ENCODE data around the gene TOM1.

TOM1 gene

DNA sequence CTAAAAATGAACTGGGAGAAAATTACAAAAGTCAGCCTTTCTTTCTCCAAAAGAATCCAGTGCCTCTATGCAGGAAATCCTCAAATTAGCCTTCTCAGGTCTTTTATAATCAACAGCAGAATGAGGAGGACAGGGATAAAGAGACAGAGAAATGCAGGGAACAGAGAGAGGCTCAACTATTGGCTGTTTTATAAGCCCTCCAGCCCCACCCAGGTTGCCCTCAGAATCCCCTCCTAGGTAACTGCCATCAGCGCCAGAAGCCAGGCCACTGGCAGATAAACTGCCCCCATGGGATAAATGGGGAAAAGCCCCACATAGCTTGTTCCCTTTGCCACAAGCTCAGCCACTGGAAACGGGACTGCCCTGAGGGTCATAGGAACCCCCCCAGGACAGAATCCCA, 70.3 kb downstream of the TOM1 start:
- no peak for DNase-seq (ENCODE audit: low read depth in 3 of 3)

DNA sequence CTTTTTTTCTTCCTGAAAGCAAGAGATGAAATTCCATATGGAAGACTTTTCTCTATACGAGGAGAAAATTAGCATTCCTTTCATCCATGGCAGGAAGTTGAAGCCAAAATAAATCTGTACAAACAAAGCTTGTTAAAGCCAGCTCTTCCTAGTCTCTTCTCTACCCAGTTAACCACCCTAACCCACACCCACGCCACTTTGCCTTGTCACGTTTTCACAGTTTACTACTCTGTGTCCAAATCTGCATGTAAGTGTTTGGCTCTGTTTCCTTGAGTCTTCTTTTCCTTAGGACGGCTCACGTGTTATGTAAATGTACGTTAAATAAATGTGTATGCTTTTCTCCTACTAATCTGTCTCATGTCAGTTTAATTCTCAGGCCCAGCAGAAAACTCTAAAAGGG, 74.1 kb downstream of the TOM1 start:
- DNase-seq (ENCODE audit: low read depth in 3 of 3): no peak

DNA sequence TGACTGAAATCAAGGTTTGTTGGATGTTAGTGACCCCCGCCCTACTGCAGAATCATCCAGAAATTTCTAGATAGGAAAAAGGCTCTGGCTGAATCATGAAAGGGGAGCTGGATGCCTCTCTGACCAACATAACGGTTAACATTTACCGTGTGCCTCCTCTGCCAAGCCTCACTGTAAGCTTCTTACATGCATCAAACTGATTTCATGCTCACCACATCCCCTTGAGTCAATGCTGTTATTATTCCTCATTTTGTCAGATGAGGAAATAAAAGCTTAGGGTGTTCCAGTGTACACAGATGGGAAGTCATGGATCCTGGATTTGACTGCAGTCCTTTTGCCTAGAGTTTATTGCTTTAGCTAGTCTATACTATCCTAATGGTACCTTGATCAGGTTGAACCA, 75.3 kb downstream of the TOM1 start:
- no peak for DNase-seq (ENCODE audit: low read depth in 3 of 3)

DNA sequence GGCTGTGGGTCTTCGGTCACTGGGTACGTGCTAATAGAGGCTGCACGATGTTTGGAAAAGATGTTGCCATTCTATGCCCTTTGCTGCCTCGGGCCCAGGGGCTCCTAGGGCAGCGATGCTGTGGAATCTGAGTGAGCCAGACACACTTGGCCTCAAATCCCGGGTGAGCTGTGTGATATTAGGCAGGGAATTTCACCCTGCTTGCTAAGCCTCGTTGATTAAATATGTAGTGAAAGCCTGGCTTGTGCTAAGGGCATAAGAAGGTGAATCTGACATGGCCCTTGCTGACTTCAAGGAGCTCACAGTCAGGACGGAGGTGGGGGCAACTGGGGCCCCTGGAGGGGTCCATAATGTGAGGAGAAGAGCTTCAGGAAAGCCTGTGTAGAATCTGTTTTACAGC, 75.8 kb downstream of the TOM1 start:
- DNase-seq (ENCODE audit: low read depth in 3 of 3): no peak

DNA sequence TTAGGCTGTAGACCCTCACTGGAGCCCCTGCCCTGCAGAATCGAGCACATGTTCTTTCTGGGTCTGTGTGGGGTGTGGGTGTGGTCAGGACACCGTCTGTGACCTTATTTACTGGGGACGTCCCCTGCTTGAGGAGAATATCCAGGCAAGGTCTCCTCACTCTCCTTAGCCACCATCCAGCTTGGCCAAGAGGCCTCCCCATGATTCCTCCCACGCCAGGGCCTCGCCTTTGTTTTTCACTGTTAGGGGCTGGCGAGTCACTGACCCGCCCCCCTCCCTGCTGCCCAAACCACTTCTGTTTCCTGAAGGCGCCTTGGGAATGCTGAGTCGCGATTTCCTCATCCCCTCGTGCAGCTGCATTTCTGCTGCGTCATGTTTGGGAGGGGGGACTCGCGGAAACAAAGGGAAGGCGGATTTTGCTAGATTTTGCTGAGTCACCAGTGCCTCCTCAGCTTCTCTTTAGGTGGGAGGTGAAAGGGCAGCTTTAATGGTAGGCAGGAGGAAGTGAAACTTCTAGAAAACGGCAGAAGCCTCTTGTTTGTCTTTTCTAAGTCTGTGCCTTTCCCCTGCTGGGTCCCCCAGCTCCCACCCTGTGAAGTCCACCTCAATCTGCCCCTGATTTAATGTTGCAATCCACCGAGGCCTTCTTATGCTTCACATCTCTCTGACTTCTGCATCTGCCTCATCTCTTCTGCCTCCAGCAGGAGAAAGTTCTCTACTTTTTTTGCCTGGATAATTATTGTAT, 77.2 kb downstream of the TOM1 start:
- peak in 1 of 3 experiments; percentile 31 for DNase-seq (ENCODE audit: low read depth in 3 of 3)

DNA sequence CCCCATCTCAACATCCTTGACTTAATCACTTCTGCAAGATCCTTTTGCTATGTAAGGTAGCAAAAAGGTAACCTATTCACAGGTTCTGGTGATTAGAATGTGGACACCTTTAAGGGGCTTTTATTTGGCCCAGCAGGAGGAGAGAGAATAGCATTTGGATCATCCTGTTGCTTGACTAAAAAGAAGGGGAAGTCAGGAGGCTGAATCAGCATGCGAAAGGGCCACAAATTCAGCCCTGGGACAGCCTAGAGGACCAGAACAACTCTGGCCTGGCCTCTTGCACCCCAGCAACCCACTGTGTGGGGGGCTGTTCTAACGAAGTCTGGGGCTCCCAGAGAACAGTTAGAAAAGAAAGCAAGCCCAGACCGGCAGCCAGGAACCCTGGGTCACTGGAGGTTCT, 78.0 kb downstream of the TOM1 start:
- no peak for DNase-seq (ENCODE audit: low read depth in 3 of 3)

DNA sequence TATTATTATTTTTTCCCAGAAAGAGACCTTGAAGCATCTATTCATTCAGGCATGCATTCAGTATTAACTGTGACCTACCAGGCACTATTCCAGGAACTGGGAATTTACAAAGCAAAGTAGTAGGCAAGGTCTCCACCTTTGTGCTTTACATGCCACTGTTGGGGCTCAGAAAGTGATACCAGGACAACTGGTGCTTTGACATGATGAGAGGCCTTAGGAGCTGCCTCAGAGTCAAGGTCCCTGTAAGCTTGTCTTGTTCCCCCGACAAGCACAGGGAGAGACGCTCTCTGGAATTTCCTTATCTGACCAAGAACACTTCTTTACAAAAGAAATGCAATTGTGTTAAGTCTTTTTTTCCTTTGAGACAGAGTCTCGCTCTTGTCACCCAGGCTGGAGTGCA, 78.9 kb downstream of the TOM1 start:
- DNase-seq (ENCODE audit: low read depth in 3 of 3): no peak

DNA sequence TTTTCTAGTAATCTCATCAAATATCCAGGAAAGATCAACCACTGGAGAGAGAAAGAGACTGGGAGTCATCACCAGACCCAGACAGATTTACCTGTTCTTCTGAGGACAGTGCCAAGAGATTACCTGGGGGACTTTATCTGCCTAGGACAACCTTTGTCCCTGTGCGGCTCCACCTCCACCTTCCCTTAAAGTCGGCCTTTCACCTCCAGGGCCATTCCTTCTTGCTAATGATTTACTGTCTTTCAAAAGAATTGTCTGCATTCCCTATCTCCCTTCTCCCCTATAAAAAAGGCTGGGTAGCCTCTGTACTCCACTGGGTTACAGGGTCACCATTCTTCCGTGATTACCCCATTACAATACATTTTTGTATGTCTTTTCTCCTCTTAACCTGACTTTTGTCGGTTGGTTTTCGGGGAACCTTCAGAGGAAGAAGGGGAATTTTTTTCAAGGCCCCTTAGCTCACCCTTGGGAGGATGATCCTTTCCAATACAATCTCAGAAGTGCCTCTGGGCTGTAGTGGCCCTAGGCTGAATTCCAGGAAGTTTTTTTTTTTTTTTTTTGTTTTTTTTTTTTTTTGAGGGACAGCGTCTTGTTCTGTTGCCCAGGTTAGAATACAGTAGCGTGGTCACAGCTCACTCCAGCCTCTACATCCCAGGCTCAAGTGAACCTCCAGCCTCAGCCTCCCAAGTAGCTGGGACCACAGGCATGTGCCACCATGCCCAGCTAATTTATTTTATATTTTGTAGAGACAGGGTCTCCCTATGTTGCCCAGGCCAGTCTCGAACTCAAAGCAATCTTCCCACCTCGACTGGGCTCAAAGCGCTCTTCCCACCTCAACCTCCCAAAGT, 79.7 kb downstream of the TOM1 start:
- DNase-seq (ENCODE audit: low read depth in 3 of 3): no peak

DNA sequence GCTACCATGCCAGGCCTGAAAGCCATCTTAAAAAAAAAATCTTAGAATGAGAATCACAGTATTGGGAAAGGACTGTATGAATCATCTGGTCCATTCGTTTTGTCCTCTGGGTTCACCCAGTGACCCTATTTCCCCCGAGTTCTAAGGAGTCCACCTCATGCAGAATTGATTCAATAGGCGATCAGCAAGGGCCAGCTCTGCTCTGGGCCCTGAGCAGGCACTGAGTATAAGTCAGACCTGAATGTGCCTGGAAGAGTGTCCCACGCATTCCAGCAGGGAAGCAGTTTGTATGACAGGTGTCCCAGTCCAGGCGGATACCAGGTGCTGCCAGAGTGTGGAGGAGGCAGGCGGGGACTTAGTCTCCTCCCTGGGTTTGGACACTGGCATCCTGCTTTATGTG, 80.3 kb downstream of the TOM1 start:
- no peak for DNase-seq (ENCODE audit: low read depth in 3 of 3)

DNA sequence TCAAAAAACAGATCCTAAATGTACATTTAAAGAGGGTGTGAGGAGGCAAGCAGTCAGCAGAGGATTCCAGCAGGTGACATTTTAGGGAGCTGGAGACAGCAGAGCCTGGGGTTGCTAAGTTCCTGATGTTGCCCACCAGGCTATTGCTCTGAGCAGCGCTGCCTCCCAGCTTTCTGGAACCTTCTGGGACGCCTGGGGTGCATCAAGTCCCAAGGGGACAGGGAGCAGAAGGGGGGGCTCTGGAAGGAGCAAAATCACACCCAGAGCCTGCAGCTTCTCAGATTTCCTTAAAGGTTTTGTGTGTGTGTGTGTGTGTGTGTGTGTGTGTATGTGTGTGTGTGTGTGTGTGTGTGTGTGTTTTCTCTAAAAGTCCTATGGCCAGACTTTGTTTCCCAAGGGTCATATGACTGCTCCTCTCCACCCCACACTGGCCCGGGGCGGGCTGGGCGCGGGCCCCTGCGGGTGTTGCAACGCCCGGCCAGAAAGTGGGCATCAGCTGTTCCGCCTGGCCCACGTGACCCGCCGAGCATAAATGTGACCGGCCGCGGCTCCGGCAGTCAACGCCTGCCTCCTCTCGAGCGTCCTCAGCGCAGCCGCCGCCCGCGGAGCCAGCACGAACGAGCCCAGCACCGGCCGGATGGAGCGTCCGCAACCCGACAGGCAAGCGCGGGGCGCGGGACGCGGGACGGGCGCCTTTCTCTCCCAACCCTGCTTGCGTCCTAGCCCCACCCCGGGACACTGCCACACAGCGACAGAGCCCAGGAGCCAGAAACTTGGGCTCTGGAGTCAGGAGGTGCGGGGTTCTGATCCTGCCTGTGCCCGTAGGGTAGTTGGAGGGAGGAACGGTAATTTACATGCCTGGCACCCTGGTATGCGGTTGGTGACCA, 81.1 kb downstream of the TOM1 start, which contains the start of gene HMOX1:
TSS of gene HMOX1 (plus strand) at position 560 of the 887 bp plus-strand sequence. CDS start at position 638, 78 bp downstream.
- DNase-seq (ENCODE audit: low read depth in 3 of 3): peak in 2 of 3 experiments; percentile 16 to 44

DNA sequence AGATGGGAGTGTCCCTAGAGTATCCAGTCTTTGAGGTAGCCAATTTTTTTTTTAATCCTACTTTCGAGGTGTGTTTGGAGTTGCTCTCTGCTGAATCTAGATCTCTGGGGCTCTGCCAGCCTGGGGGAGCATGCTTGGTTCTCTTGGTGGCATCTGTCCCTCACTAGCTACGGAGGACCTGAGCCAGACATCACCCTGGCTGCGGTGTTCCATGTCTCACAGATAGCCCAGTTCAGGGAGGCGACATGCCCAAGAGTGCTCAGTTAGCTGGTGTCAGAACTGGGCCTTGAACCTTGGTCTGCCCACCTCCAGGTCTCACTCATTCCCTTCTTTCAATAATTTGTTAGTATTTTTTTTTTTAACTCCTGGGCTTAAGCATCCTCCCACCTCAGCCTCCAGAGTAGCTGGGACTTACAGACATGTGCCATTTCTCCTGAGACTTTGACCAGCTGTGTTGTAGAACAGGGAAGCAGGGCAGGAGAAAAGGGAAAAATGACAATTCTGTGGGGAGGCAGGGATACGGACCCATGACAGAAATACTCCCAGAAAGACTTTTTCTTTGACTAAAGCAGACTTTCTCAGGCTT, 81.8 kb downstream of the TOM1 start:
- no peak for DNase-seq (ENCODE audit: low read depth in 3 of 3)

DNA sequence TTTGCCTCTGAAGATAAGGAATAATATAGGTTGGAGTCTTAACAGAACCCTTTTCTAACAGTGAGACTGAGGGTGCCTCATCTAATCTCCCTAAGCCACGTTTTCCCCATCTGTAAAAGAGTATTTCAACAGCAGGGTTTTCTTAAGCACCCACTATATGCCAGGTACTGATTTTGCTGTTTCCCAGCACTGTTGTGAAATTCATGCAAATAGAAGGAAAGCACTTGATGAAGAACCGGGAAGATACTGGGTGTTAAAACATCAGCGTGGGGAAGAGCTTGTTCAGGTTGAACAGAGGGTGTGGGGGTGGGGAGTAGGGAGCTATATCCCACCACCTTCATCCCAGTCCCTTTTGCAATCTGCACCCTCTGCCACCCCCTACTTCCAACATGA, 84.0 kb downstream of the TOM1 start:
- DNase-seq (ENCODE audit: low read depth in 3 of 3): no peak

DNA sequence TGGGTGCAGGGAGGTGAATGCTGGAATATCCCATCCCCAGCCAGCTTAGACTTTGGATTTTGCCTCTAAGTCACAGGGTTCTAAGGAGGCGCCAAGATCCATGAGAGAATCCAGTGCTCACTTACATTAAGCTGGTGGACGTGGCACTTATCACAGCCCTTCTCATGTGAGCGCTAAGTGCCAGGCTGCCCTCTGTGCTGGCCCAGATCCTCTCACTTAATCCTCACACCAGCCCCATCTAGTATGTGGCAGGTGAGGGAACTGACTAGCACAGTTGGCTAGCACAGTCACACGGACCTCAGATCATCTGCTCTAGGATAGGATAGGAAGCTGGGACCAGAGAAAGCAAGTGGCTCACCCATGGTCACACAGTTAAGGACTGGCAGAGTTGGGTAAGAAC, 84.8 kb downstream of the TOM1 start:
- no peak for DNase-seq (ENCODE audit: low read depth in 3 of 3)

DNA sequence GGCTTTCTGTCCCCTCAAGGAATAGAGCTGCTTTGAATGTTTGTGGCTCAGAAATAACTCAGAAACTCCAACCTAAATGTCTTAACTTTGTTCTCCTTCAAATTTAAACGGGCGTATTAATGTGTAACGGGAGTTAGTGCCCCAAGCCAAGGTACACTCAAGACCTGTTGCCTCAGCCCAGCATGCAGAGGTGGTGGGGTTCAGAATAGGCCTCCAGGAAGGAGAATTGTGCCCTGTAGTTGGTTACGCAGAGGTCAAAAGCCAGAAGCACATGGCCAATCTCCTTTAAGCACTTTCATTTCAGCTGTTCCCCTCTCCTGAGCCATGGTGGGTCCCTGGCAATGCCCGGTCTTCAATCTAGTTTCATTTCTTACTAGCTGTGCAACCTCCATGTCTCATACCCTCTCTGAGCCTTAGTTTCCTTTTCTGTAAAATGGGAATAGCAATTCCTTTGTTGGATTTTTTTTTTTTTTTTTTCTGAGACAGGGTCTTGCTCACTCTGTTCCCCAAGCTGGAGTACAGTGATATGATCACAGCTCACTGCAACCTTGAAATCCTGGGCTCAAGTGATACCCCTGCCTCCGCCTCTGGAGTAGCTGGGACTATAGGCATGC, 85.4 kb downstream of the TOM1 start:
- no peak for DNase-seq (ENCODE audit: low read depth in 3 of 3)

DNA sequence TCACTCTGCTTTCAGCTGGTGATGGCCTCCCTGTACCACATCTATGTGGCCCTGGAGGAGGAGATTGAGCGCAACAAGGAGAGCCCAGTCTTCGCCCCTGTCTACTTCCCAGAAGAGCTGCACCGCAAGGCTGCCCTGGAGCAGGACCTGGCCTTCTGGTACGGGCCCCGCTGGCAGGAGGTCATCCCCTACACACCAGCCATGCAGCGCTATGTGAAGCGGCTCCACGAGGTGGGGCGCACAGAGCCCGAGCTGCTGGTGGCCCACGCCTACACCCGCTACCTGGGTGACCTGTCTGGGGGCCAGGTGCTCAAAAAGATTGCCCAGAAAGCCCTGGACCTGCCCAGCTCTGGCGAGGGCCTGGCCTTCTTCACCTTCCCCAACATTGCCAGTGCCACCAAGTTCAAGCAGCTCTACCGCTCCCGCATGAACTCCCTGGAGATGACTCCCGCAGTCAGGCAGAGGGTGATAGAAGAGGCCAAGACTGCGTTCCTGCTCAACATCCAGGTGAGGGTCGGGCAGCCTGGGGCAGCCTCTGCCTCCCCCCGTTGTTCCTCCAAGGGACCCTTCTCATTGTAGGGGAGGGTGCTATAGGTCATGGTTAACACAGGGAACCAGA, 87.1 kb downstream of the TOM1 start:
- no peak for DNase-seq (ENCODE audit: low read depth in 3 of 3)

DNA sequence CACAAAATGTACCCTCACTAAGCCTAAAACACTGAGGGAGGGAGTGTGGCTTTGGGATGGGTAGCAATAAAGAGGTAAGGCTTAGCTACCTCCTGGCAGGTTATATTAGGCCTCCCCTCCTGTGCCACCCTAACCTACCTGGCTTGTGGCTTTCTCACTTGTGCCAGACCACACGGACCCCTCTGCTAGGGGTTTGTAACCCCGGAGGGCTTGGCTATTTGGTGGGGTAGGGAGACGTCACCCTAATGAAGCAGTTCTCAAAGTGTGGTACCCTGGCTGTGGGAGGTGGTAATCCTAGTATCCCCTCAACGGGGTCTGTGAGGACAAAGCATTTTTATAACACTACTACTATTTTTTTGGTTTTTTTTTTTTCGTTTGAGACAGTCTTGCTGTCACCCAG, 91.2 kb downstream of the TOM1 start:
- DNase-seq (ENCODE audit: low read depth in 3 of 3): no peak

DNA sequence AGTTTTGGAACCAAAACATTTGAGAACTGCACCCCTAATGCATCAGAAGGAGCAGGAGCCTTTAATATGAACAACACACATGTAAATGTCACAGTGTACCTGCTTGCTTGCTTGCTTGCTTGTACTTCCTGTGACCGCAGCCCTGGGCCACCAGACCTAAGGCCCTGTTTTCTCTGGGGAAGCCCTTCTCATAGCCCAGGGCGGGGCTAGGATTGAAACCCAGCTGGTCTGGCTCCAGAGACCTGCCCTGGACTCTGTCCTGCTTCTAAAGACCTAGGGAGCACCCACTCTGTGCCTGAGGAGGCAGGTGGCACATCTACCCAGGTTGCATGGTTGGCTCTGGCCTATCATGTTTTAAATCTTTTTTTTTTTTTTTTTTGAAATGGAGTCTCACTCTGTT, 92.7 kb downstream of the TOM1 start:
- DNase-seq (ENCODE audit: low read depth in 3 of 3): no peak

DNA sequence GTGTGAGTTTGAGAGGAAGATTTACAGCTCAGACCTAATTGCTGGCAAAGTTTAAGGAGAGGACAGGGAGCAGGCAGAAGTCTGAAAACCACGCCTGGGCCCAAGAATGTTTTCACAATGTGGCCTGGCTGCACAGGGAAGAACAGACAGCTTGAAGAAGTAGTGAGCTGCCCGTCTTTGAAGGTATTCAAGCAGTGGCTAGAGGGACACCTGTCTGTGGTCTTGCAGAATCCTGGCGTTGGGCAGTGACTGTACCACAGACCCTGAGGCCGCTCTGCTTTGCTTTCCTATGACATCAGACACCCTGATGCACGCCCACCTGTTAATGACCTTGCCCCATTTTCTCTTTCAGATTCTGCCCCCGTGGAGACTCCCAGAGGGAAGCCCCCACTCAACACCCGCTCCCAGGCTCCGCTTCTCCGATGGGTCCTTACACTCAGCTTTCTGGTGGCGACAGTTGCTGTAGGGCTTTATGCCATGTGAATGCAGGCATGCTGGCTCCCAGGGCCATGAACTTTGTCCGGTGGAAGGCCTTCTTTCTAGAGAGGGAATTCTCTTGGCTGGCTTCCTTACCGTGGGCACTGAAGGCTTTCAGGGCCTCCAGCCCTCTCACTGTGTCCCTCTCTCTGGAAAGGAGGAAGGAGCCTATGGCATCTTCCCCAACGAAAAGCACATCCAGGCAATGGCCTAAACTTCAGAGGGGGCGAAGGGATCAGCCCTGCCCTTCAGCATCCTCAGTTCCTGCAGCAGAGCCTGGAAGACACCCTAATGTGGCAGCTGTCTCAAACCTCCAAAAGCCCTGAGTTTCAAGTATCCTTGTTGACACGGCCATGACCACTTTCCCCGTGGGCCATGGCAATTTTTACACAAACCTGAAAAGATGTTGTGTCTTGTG, 93.7 kb downstream of the TOM1 start:
- DNase-seq (ENCODE audit: low read depth in 3 of 3): no peak

DNA sequence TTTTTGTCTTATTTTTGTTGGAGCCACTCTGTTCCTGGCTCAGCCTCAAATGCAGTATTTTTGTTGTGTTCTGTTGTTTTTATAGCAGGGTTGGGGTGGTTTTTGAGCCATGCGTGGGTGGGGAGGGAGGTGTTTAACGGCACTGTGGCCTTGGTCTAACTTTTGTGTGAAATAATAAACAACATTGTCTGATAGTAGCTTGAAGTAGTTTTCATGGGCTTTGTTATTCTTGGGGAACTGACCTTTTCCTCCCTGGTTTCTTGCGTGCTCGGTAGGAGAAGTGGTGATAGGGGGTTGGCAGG, 94.3 kb downstream of the TOM1 start:
- no peak for DNase-seq (ENCODE audit: low read depth in 3 of 3)

Measured in stimulated activated CD4-positive, alpha-beta T cell treated with anti-CD3 and anti-CD28 coated beads, TNF-alpha, amount 100 ng/mL, for 24 hours (primary cell).